ENCODE measurements around the gene USP35.
"Not testable (repeated sequence)": the region's sequence is repeated elsewhere in the genome, so short reads cannot be mapped to it uniquely, and the experiment has no call there.

The USP35 gene

GRCh38 chr11:78216571-78217287 is 28.0 kb downstream of the USP35 start:
- DNase-seq: no peak

GRCh38 chr11:78217650-78218541 is 29.2 kb downstream of the USP35 start:
- DNase-seq: no peak

- DNase-seq: no peak
Observed at GRCh38 chr11:78218707-78219492, 30.2 kb downstream of the USP35 start.

- no peak for DNase-seq
Observed at GRCh38 chr11:78219493-78220217, 30.9 kb downstream of the USP35 start.

- DNase-seq: no peak
Observed at GRCh38 chr11:78220218-78221157, 31.8 kb downstream of the USP35 start.

GRCh38 chr11:78221396-78222315 is 32.9 kb downstream of the USP35 start:
- DNase-seq: no peak

- DNase-seq: not testable (repeated sequence)
Observed at GRCh38 chr11:78222726-78223125, 34.0 kb downstream of the USP35 start.

GRCh38 chr11:78223320-78223954 is 34.7 kb downstream of the USP35 start:
- no peak for DNase-seq

- DNase-seq: no peak
Observed at GRCh38 chr11:78224506-78224905, 35.8 kb downstream of the USP35 start.

GRCh38 chr11:78224906-78225420 is 36.2 kb downstream of the USP35 start:
- no peak for DNase-seq

- DNase-seq: no peak
Observed at GRCh38 chr11:78226684-78227680, 38.3 kb downstream of the USP35 start.

- no peak for DNase-seq
Observed at GRCh38 chr11:78227921-78228320, 39.2 kb downstream of the USP35 start.

GRCh38 chr11:78228467-78228866 is 39.7 kb downstream of the USP35 start:
- peak; percentile 40 to 59 for DNase-seq

- no peak for DNase-seq
Observed at GRCh38 chr11:78229106-78229505, 40.4 kb downstream of the USP35 start.

- DNase-seq: no peak
Observed at GRCh38 chr11:78230161-78230877, 41.6 kb downstream of the USP35 start.

GRCh38 chr11:78231962-78232501 is 43.3 kb downstream of the USP35 start:
- DNase-seq: no peak

GRCh38 chr11:78233046-78233445 is 44.3 kb downstream of the USP35 start:
- not testable (repeated sequence) for DNase-seq
